ENCODE measurements around the gene PILRA. TPM values are rescaled to one million over a fixed set of nuclear protein-coding genes. Genes with fewer than 3 reads are reported as not detected.

Gene PILRA
- total RNA-seq = 3.8 TPM

GRCh38 chr7:100373261-100373831 lies at the start of gene PILRA:
Gene PILRA, plus strand, starts transcription at chr7:100373487. Its CDS starts 170 bp downstream, at chr7:100373657.

GRCh38 chr7:100358027-100358856 lies 15.0 kb upstream of the PILRA start, which contains the start of gene PILRB:
Gene PILRB, plus strand, starts transcription at chr7:100358117. Its CDS starts 186 bp downstream, at chr7:100358303.

GRCh38 chr7:100428199-100428966 lies 55.1 kb downstream of the PILRA start, which contains the start of gene ZCWPW1:
Gene ZCWPW1, minus strand, starts transcription at chr7:100428703. Its CDS starts 8,054 bp downstream, at chr7:100420649.

GRCh38 chr7:100429637-100430492 lies 56.6 kb downstream of the PILRA start, which contains the start of gene MEPCE:
Gene MEPCE, plus strand, starts transcription at chr7:100429831. Its CDS starts 188 bp downstream, at chr7:100430019.

Small RNAs within 50 kb of the gene (small RNA-seq; reads per million reads assigned to genes)
- not detected for gene RF00019 (ENCODE audit: low replicate concordance)

Other genes with a start within 250 kb of the PILRA start
- gene MBLAC1, start 246.5 kb upstream of the PILRA start, total RNA-seq = 8.1 TPM
- gene LAMTOR4, start 224.6 kb upstream of the PILRA start, total RNA-seq = 31.0 TPM
- 19.7 TPM for gene TRAPPC14, start 214.8 kb upstream of the PILRA start, total RNA-seq
- gene GAL3ST4, start 204.9 kb upstream of the PILRA start, total RNA-seq = 7.2 TPM
- gene GPC2, start 196.1 kb upstream of the PILRA start, total RNA-seq = 67.3 TPM
- gene STAG3, start 195.6 kb upstream of the PILRA start, total RNA-seq = 1.3 TPM
- not detected for gene PVRIG, start 153.5 kb upstream of the PILRA start, total RNA-seq
- gene SPDYE3, start 65.8 kb upstream of the PILRA start, total RNA-seq = not detected
- gene PILRB, start 15.4 kb upstream of the PILRA start, total RNA-seq = 35.4 TPM
- 2.2 TPM for gene ZCWPW1, start 55.2 kb downstream of the PILRA start, total RNA-seq
- gene MEPCE, start 56.3 kb downstream of the PILRA start, total RNA-seq = 21.3 TPM
- 7.8 TPM for gene PPP1R35, start 63.0 kb downstream of the PILRA start, total RNA-seq
- gene SPACDR, start 90.8 kb downstream of the PILRA start, total RNA-seq = not detected
- gene TSC22D4, start 105.7 kb downstream of the PILRA start, total RNA-seq = 6.6 TPM
- gene NYAP1, start 110.4 kb downstream of the PILRA start, total RNA-seq = 38.5 TPM
- 4.7 TPM for gene AGFG2, start 165.7 kb downstream of the PILRA start, total RNA-seq
- not detected for gene SAP25, start 200.4 kb downstream of the PILRA start, total RNA-seq
- gene LRCH4, start 212.6 kb downstream of the PILRA start, total RNA-seq = 17.5 TPM
- gene FBXO24, start 212.8 kb downstream of the PILRA start, total RNA-seq = not detected
- gene PCOLCE, start 228.9 kb downstream of the PILRA start, total RNA-seq = 4.1 TPM
- 23.5 TPM for gene MOSPD3, start 239.1 kb downstream of the PILRA start, total RNA-seq

All from parietal lobe (tissue), 2 donors.